AG10803 (cell line): Measurements from ENCODE around the gene RFC2.

Experiments used
- DNase-seq: peaks from one replicate; pipeline ENCODE4 v3.0.0; 2010; ENCODE audit warnings: low read depth
- H3K4me3 ChIP-seq: 2 replicates; pipeline ENCODE4 v1.5.1; 2011; ENCODE audit warnings: mild to moderate bottlenecking, low read length, control low read depth
- CTCF ChIP-seq: conservative IDR thresholded peaks from 2 replicates; pipeline ENCODE4 v1.5.1; 2011; ENCODE audit warnings: mild to moderate bottlenecking, low read length, control low read depth, inconsistent platforms

RFC2 gene

GRCh38 chr7:74240482-74240881 is 13.7 kb downstream of the RFC2 start:
- no peak for TF ChIP-seq CTCF
- DNase-seq, result no peak
- no peak overlapping the region for H3K4me3 ChIP-seq

GRCh38 chr7:74236284-74236683 is 17.9 kb downstream of the RFC2 start:
- H3K4me3 ChIP-seq, result no peak overlapping the region
- DNase-seq, result no peak
- TF ChIP-seq CTCF, result no peak

GRCh38 chr7:74235518-74236268 is 18.5 kb downstream of the RFC2 start:
- H3K4me3 ChIP-seq, result no peak overlapping the region
- TF ChIP-seq CTCF, result no peak
- no peak for DNase-seq

GRCh38 chr7:74233655-74234285 is 20.4 kb downstream of the RFC2 start:
- H3K4me3 ChIP-seq, result no peak overlapping the region
- TF ChIP-seq CTCF, result no peak
- DNase-seq, result no peak

GRCh38 chr7:74231232-74231590 is 23.0 kb downstream of the RFC2 start:
- TF ChIP-seq CTCF, result no peak
- DNase-seq, result no peak

GRCh38 chr7:74230446-74231231 is 23.6 kb downstream of the RFC2 start:
- DNase-seq, result no peak
- no peak overlapping the region for H3K4me3 ChIP-seq
- TF ChIP-seq CTCF, result no peak

More at GRCh38 chr7:74231232-74231590, 23.0 kb downstream of the RFC2 start:
- no peak overlapping the region for H3K4me3 ChIP-seq
